Skin of body (tissue), 2 donors: ENCODE data around the gene WIZ. TPM values are rescaled to one million over a fixed set of nuclear protein-coding genes. Genes with fewer than 3 reads are reported as not detected.

Experiments used
- DNase-seq: peaks from one replicate; lab custom pipeline; 2025; lab: John Stamatoyannopoulos, UW
- total RNA-seq: library from RNA; depleted of rRNA; stranded (reverse); fragments of >200 nt; gene quantifications from one replicate; pipeline ENCODE4 v1.2.3, GENCODE V29; 2014

WIZ gene
- total RNA-seq, 1 donor from 2014 or later = 11.5 TPM

- no peak for DNase-seq
These were observed 19.1 kb downstream of the WIZ start for GRCh38 chr19:15430526-15431120.

GRCh38 chr19:15429825-15430467, 19.8 kb downstream of the WIZ start:
- no peak for DNase-seq

DNA sequence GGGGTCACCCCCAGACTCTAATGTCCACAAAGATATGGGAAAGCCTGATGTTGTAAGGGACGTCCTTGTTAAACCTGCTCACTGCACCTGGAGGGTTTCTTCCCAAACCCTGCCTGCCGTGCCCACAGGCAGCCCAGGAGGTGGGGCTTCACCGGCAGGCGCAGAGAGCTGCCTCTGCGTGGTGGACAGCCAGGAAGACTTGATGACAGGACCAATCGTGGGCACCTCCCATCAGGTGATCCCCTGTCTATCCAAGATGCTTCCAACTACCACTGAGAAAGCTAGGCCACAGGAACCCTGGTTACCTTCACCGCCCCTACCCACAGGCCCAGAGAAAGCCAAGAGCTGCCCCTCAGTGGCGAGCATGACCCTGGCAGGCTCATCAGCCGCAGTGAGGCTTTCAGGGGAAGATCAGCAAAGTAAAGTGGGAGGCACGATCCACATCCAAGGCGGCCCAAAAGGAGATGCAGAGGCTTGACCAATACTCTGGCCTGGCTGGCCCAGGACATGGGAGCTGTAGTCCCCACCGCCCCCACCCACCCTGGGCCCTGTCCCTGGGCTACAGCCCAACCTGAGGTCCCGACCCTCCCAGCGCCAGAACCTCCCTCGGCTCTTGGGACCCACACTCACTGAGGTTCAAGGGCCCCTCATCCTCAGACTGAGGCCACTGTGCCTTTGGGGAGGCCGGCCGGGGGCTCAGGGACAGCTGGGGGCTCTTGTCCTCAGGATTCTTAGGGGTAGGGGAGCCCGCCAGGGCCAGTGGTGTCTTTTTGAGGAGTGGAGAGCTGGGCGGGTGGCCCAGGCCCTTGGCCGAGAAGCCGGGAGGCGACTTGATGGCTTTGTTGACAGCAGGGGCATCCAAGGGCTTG, 20.6 kb downstream of the WIZ start:
- no peak for DNase-seq

DNA sequence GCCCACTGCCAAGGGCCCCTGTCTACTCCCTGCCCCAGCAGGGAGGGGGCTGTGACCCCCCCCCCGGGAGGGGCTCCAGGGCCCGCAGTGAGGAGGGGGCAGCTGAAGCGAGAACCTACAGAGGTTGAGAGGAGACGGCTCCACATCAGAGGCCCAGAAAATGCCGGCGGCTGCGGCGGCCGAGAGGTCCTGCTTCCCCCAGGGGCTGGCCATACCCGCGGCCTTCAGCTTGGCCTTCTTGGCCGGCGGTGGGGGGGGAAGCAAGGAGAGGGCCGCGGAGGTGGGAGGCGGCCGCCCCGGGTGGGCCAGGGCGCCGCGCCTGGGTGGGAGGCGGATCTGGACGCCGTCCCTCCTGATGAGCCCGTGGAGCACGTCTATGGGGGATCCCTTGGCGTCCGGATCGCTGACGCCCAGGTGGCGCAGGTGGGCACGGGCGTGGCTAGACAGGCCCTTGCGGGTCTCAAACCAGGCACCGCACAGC, 21.7 kb downstream of the WIZ start:
- DNase-seq = no peak

GRCh38 chr19:15427350-15427700, 22.4 kb downstream of the WIZ start:
- no peak for DNase-seq

GRCh38 chr19:15426485-15427349, 23.0 kb downstream of the WIZ start:
- no peak for DNase-seq

- no peak for DNase-seq
These were observed 24.3 kb downstream of the WIZ start for GRCh38 chr19:15425321-15425950.

GRCh38 chr19:15424692-15425272, 25.0 kb downstream of the WIZ start:
- DNase-seq = no peak

DNA sequence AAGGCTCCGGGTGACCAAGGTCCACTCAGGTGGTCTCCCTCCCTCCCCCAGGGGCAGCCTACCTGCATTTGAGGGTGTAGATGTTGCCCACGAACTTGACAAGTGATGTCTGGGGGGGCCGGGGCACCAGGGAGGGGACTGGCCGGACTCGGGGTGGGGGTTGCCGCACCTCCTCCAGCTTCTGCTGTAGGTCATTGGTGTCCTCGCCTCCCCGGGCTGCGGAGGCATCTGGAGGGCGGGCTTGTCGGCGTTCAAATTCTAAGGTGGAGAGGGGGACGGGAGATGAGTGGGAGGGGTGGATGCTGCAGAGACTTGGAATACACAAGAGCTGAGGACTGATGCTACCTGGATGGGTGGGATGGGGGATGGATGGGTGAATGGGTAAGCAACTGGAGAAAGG, 25.6 kb downstream of the WIZ start:
- no peak for DNase-seq

GRCh38 chr19:15423130-15423529, 26.6 kb downstream of the WIZ start:
- no peak for DNase-seq

GRCh38 chr19:15422296-15423075, 27.3 kb downstream of the WIZ start:
- DNase-seq = no peak

DNA sequence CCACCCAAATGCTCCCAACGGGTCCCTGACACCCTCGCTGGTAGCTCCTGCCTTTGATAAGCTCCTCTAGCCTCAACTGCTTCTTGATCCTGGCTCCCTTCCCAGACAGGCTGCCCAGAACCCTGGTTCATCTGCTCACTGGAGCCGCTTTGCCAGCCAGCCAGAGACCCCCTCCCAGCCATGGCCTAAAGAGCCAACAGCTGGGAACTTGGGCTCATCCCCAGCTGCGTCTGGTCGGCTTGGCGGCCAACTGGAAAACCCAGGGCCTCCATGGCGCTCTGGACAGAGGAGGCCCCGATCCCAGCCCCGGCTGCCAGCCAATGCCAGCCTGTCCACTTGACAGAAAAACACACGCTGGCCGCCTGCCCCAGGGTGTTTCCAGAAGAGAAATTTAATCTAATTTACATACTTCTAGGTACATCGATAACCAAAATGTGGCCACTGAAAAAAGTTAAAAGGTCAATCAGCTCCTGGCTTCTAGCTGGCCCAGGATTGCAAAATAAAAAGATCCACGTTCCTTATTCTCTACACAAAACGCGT, 28.0 kb downstream of the WIZ start:
- DNase-seq = no peak

GRCh38 chr19:15421136-15421695, 28.5 kb downstream of the WIZ start:
- no peak for DNase-seq

GRCh38 chr19:15419413-15420025, 30.2 kb downstream of the WIZ start:
- DNase-seq = no peak

- DNase-seq = peak; percentile 99
These were observed 31.0 kb downstream of the WIZ start, which contains the start of gene AKAP8L for GRCh38 chr19:15418579-15419412. Gene AKAP8L (minus strand): TSS chr19:15418988. CDS start chr19:15418923, 65 bp downstream.

DNA sequence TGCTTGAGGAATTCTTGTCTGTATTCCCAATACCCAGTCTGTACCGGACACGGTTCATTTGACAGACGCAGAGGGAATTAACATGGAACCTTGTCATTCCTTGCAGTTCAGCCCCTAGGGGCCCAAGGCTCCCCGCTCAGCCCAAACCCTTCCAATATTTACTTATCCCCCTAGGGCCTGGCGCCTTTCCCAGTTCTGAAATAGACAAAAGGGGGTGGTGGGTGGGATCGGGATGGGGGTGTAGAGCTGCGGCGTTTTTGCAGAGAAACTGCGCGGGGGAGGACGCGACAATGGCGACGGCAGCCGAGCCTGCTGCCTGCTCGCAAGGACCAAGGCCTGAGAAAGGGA, 31.6 kb downstream of the WIZ start:
- no peak for DNase-seq

- no peak for DNase-seq
These were observed 32.1 kb downstream of the WIZ start for GRCh38 chr19:15417699-15418098.

DNA sequence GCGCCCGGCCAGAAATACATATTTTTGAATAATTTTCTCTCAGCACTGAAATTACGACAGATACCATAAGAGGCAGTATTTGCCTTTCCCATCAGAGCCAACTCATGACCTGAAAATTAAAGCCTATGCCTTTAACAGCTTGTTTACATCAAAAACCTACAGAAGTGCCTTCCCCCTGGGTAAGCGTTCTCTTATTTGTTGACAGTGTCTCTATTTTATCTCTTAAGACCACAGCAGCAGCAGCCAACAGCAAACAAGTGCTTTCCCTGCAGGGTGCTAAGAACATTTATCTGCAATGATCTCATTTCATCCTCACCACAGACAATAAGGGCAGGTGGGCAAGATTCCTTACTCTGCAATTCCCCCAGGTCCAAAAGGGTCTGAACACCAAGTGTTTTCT, 36.9 kb downstream of the WIZ start:
- no peak for DNase-seq
